GDM1 (cell line): ENCODE measurements around the gene ABHD1.
A peak's percentile ranks its signal among the peaks of the same experiment; 100 is the strongest.
"Not testable (repeated sequence)": the region's sequence is repeated elsewhere in the genome, so short reads cannot be mapped to it uniquely, and the experiment has no call there.

Source experiments
- DNase-seq: peaks from one replicate; lab custom pipeline; 2025; lab: John Stamatoyannopoulos, UW

The ABHD1 gene

GRCh38 chr2:27110603-27111352, 12.8 kb upstream of the ABHD1 start:
- not testable (repeated sequence) for DNase-seq

DNA sequence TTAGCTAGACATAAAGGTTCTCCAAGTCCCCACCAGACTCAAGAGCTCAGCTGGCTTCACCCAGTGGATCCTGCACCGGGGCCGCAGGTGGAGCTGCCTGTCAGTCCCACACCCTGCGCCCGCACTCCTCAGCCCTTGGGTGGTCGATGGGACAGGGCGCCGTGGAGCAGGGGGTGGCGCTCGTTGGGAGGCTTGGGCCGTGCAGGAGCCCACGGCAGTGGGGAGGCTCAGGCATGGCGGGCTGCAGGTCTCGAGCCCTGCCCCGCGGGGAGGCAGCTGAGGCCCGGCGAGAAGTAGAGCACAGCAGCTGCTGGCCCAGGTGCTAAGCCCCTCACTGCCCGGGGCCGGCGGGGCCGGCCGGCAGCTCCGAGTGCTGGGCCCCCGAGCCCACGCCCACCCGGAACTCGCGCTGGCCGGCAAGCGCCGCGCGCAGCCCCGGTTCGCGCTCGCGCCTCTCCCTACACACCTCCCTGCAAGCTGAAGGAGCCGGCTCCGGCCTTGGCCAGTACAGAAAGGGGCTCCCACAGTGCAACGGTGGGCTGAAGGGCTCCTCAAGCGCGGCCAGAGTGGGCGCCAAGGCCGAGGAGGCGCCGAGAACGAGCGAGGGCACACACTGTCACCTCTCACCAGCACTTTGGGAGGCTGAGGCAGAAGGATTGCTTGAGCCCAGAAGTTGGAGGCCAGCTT, 12.1 kb upstream of the ABHD1 start:
- not testable (repeated sequence) for DNase-seq

- no peak for DNase-seq
These were observed 8.1 kb upstream of the ABHD1 start for GRCh38 chr2:27115519-27115918.

DNA sequence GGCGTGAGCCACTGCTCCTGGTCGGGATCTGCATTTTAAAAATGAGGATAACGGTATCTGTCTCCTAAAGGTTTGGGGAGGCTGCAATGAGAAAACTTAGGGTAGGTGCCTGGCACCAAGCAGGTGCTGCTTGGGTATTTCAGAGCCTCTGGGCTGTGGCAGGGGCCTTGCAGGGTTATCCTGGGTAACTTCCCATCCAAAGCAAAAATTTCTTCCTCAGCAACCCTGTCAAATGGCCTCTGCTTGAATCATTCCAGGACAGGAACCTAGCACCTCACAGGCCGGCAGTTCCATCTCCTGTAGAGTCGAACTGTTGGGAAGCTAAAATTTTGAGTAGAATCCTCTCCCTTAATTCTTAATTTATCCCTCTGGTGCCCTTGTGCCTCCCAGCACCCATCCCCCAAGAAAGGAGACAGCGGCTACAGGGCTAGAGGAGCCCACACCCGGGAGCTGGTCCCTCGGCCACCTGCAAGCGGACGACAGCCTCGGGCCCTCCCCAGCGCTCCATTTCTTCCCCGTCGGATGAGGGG, 5.6 kb upstream of the ABHD1 start:
- DNase-seq: no peak

DNA sequence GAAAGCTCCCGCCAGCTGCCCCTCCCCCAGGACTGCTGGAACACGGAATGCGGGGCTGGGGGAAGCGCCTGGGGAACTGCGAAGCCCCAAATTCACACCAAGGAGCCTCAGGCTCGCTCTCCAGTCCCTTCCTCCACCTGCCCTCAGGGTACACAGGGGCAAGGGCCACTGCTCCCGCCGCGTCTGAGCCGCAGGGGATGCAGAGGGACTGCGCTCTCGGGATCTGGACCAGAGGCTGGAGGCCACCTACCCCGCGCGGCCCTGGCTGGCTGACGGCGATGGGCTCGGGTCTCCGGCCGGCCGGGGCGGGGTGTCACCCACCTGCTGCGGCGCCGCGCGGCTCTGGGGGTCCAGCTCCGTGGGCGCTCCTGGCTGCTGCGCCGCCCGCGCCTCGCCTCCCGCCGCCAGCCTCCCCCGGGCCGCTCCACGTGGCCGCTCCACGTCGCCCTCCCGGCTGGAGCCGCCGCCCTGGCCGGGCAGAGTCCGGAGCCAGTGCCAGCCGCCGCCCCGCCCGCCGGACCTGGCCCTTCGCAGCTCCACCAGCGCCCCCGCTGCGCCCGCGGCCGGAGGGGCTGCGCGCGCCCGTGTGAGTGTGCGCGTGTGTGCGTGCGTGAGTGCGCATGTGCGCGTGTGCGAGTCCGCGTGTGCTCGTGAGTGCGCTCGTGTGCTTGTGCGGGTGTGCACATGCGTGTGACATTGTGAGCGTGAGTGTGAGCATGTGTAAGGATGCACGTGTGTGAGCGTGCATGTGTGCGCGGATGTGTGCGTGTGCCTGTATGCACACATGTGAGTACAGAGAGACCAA, 4.9 kb upstream of the ABHD1 start, which contains the start of gene CGREF1:
Gene CGREF1, minus strand, starts transcription at position 604 of the 805 bp plus-strand sequence. CDS start 14,762 bp downstream, outside the sequence.
- no peak for DNase-seq

GRCh38 chr2:27119330-27119670, 4.3 kb upstream of the ABHD1 start:
- DNase-seq: not testable (repeated sequence)

DNA sequence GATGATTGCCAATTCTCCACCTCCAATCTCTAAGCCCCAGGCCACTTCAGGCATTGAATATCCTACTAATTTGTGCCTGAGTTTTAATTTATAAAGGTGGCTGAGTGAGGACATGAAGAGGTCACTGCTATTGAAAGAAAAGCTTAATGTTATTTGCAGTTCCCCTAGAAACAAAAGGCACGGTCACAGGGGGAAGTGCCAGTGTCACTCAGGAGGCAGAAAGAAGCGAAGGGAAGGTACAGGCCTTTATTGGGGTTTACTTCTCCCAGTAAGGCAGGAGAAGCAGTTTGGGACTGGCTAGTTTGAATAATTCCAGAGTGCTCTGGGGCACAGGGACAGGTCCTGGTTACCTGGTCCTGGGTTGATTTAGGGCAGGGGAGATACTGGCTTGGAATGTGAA, 1.7 kb upstream of the ABHD1 start:
- DNase-seq: no peak

GRCh38 chr2:27122791-27123190, 824 bp upstream of the ABHD1 start:
- DNase-seq: no peak

- DNase-seq: no peak
These were observed 1.5 kb downstream of the ABHD1 start for GRCh38 chr2:27125104-27125503.

GRCh38 chr2:27126252-27126710, 2.7 kb downstream of the ABHD1 start:
- DNase-seq: no peak

DNA sequence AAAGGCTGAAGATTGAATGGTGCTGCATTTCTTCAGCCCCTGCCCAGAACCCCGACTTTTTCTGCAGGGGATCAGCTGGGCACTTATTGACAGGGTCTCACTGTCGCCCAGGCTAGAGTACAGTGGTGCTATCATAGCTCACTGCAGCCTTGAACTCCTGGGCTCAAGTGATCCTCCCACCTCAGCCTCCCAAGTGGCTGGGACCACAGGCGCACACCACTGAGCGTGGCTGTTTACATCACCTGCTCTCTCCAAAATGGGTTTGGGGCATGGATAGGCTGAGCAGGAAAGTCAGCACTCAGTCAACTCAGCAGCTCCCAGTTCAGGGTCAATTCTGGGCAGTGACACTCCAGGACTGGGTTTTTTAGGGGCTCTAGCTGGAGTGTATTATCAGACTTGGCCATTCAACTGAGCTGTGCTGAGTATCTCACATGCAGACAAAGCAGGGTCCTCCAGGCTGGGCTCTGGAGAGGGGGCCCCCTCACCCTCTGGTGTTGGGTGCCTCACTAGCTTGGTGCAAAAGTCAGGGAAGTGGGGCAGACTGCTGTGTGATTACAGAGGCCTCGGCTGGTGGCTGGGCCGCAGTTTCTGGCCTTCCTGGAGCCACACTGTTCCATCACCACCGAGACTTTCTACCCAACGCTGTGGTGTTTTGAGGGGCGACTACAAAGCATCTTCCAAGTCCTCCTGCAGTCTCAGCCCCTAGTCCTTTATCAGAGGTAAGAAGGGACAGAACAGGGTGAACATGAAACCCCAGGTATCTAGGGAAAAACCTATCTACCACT, 4.5 kb downstream of the ABHD1 start:
- no peak for DNase-seq

- DNase-seq: no peak
These were observed 5.3 kb downstream of the ABHD1 start for GRCh38 chr2:27128668-27129571.

GRCh38 chr2:27130396-27130795, 6.8 kb downstream of the ABHD1 start:
- DNase-seq: no peak

DNA sequence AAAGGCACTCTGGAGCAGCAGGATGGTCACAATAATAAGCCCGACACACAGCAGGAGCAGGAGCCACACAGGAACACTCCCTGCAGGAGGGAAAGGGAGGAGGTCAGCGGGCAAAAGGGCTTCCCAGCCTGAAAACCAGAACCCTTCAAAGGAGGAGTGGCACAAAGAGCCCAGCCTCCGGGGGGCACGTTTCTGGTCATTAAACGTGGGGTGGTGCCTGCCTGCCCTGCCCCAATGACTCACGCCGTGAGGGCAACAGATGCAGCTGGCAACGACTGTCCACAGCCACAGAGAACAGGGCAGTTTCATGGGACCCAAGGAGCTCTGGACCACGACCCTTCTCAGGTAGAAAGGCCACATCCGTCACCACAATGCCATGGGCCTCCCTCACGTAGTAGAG, 7.8 kb downstream of the ABHD1 start:
- no peak for DNase-seq

- no peak for DNase-seq
These were observed 9.7 kb downstream of the ABHD1 start for GRCh38 chr2:27133195-27133875.

GRCh38 chr2:27133905-27134780, 10.5 kb downstream of the ABHD1 start, which contains the start of gene PREB:
TSS of gene PREB (minus strand) at chr2:27134636. CDS start at chr2:27134421, 215 bp downstream.
- DNase-seq: peak; percentile 95

- no peak for DNase-seq
These were observed 11.3 kb downstream of the ABHD1 start for GRCh38 chr2:27134781-27135477.

DNA sequence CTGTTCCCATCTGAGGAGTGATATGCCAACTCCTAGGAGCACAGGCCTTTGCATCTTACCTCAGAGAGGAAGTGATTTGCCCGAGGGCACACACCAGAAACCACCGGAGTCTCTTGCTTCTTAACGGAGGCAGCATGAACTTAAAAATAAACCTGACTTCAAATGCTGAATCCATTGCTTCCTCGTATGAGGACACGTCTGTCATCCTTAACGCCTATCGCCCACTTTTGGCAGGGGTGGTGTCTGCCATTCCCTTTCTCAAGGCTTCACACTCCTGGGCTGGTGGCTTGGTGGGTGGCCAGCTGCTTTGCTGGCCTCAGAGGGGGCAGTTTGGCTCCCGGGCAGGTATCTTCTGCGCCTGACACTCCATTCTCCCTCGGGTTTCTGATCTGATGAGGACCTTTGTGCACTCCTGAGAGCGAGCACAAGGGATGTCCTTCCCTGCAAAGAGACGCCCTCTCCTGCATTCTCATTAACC, 11.9 kb downstream of the ABHD1 start:
- DNase-seq: peak; percentile 34
